GM21526 (cell line): ENCODE results near the gene MEF2C.

ENCODE experiments used
- ATAC-seq: cut with Tn5 transposase; IDR thresholded peaks from one replicate; pipeline ENCODE4 v1.9.1; 2021; ENCODE audit warnings: moderate library complexity; ENCODE audit not compliant: unreplicated experiment, low FRiP score

Gene MEF2C

GRCh38 chr5:88695232-88695631 is 187.8 kb downstream of the MEF2C start:
- ATAC-seq, result no peak

- no peak for ATAC-seq
Measured at GRCh38 chr5:88694023-88694679, 188.8 kb downstream of the MEF2C start.

GRCh38 chr5:88693071-88693932 is 189.7 kb downstream of the MEF2C start:
- ATAC-seq, result no peak

GRCh38 chr5:88691945-88692868 is 190.8 kb downstream of the MEF2C start:
- ATAC-seq, result no peak

- ATAC-seq, result peak; percentile 8
Measured at GRCh38 chr5:88691230-88691582, 191.8 kb downstream of the MEF2C start.

GRCh38 chr5:88690409-88691229 is 192.4 kb downstream of the MEF2C start:
- ATAC-seq, result peak; percentile 81

- ATAC-seq, result no peak
Measured at GRCh38 chr5:88689668-88690408, 193.1 kb downstream of the MEF2C start.

- no peak for ATAC-seq
Measured at GRCh38 chr5:88688984-88689667, 193.9 kb downstream of the MEF2C start.

- ATAC-seq, result no peak
Measured at GRCh38 chr5:88688156-88688983, 194.6 kb downstream of the MEF2C start.

- ATAC-seq, result no peak
Measured at GRCh38 chr5:88687373-88687911, 195.5 kb downstream of the MEF2C start.

GRCh38 chr5:88686726-88687125 is 196.3 kb downstream of the MEF2C start:
- no peak for ATAC-seq

- no peak for ATAC-seq
Measured at GRCh38 chr5:88685591-88686541, 197.1 kb downstream of the MEF2C start.

- peak; percentile 49 for ATAC-seq
Measured at GRCh38 chr5:88683506-88684135, 199.4 kb downstream of the MEF2C start.

- no peak for ATAC-seq
Measured at GRCh38 chr5:88682881-88683361, 200.1 kb downstream of the MEF2C start.

GRCh38 chr5:88682131-88682530 is 200.9 kb downstream of the MEF2C start:
- ATAC-seq, result no peak

- no peak for ATAC-seq
Measured at GRCh38 chr5:88681211-88681803, 201.7 kb downstream of the MEF2C start.
